C1 segment of cervical spinal cord (tissue), 14 donors: ENCODE results near the gene MYLK3.

Experiments
- DNase-seq, 14 donors: peaks; one replicate each; lab custom pipeline; 2025; lab: John Stamatoyannopoulos, UW

The MYLK3 gene

GRCh38 chr16:46759309-46759708 lies 11.2 kb upstream of the MYLK3 start:
- no peak for DNase-seq

GRCh38 chr16:46757339-46758050 lies 9.4 kb upstream of the MYLK3 start:
- DNase-seq: peak in 1 of 14 donors; percentile 11

GRCh38 chr16:46756772-46757171 lies 8.6 kb upstream of the MYLK3 start:
- no peak for DNase-seq

GRCh38 chr16:46753015-46753414 lies 4.9 kb upstream of the MYLK3 start:
- DNase-seq: no peak

GRCh38 chr16:46751381-46751780 lies 3.2 kb upstream of the MYLK3 start:
- no peak for DNase-seq

GRCh38 chr16:46748775-46749705 lies 896 bp upstream of the MYLK3 start:
- no peak for DNase-seq

- DNase-seq: no peak
Observed at GRCh38 chr16:46746821-46747776, 1.0 kb downstream of the MYLK3 start.

- DNase-seq: no peak
Observed at GRCh38 chr16:46745617-46746016, 2.5 kb downstream of the MYLK3 start.

GRCh38 chr16:46743232-46743719 lies 4.9 kb downstream of the MYLK3 start:
- peak in 4 of 14 donors; percentile 4 to 23 (median 16) for DNase-seq

GRCh38 chr16:46739934-46740333 lies 8.2 kb downstream of the MYLK3 start:
- no peak for DNase-seq

- no peak for DNase-seq
Observed at GRCh38 chr16:46737621-46738214, 10.4 kb downstream of the MYLK3 start.

- no peak for DNase-seq
Observed at GRCh38 chr16:46736695-46737094, 11.4 kb downstream of the MYLK3 start.

GRCh38 chr16:46733319-46733830 lies 14.8 kb downstream of the MYLK3 start:
- no peak for DNase-seq

GRCh38 chr16:46732561-46732960 lies 15.6 kb downstream of the MYLK3 start:
- no peak for DNase-seq

- DNase-seq: no peak
Observed at GRCh38 chr16:46731691-46732555, 16.2 kb downstream of the MYLK3 start.

GRCh38 chr16:46730801-46731690 lies 17.1 kb downstream of the MYLK3 start:
- DNase-seq: no peak

- no peak for DNase-seq
Observed at GRCh38 chr16:46730126-46730525, 18.0 kb downstream of the MYLK3 start.

- no peak for DNase-seq
Observed at GRCh38 chr16:46729326-46729995, 18.7 kb downstream of the MYLK3 start.
